Panc1 (cell line): ENCODE results near the gene TGFB3. TPM values are rescaled to one million over a fixed set of nuclear protein-coding genes. Genes with fewer than 3 reads are reported as not detected.

Experiments used
- ATAC-seq: fragments of 200-7000 bp; cut with Tn5 transposase; 2 replicates; pipeline ENCODE4 v1.9.1; 2020; ENCODE audit warnings: mild to moderate bottlenecking, moderate library complexity
- BruUV-seq: library from RNA; stranded (reverse); fragments of 400-500 nt; replicated peaks from 2 replicates; lab custom pipeline; 2021; lab: Mats Ljungman, UMichigan
- CTCF ChIA-PET: fragments of 300-600 bp; sonication (Branson Sonifier 250); formaldehyde crosslinking; loops from one replicate; lab custom pipeline; 2022; ENCODE audit warnings: antibody characterized with exemption; lab: Charles Lee
- POLR2A ChIA-PET: fragments of 300-600 bp; sonication (Branson Sonifier 250); formaldehyde crosslinking; loops from one replicate; lab custom pipeline; 2022; ENCODE audit warnings: antibody characterized with exemption; lab: Charles Lee
- DNase-seq: peaks from one replicate; pipeline ENCODE4 v3.0.0-alpha.2; 2010; ENCODE audit warnings: low read depth, low spot score
- H3K27ac ChIP-seq: 2 replicates; pipeline ENCODE4 v1.5.1; 2011; ENCODE audit warnings: mild to moderate bottlenecking, low read length, inconsistent platforms
- H3K27me3 ChIP-seq: fragments of 200-500 bp; sonication (Bioruptor generic); 2 replicates; pipeline ENCODE4 v1.6.0; 2014; ENCODE audit warnings: low read length, inconsistent platforms; ENCODE audit not compliant: control insufficient read depth, insufficient read depth
- H3K36me3 ChIP-seq: fragments of 200-500 bp; sonication (Bioruptor generic); 2 replicates; pipeline ENCODE4 v1.5.1; 2014; ENCODE audit warnings: inconsistent platforms, mild to moderate bottlenecking, low read length, moderate library complexity; ENCODE audit not compliant: control insufficient read depth, insufficient read depth
- H3K4me1 ChIP-seq: 2 replicates; pipeline ENCODE4 v1.5.1; 2011; ENCODE audit warnings: inconsistent platforms, mild to moderate bottlenecking, low read length, moderate library complexity; ENCODE audit not compliant: control insufficient read depth, insufficient read depth
- H3K4me3 ChIP-seq, 2 experiments: 2 replicates each; pipeline ENCODE4 v1.5.1; 2011 to 2012; ENCODE audit warnings: low read depth in 2 of 2, low read length in 2 of 2, mild to moderate bottlenecking in 2 of 2, inconsistent platforms in 1 of 2, moderate library complexity in 1 of 2
- H3K9me3 ChIP-seq: fragments of 200-500 bp; sonication (Bioruptor generic); 2 replicates; pipeline ENCODE4 v1.5.1; 2014; ENCODE audit warnings: low read depth, mild to moderate bottlenecking, inconsistent platforms, low read length, moderate library complexity; ENCODE audit not compliant: control insufficient read depth, insufficient read depth
- POLR2AphosphoS5 ChIP-seq: IDR thresholded peaks from 2 replicates; pipeline ENCODE4 v1.6.1; 2012; ENCODE audit warnings: mild to moderate bottlenecking, low read depth, low read length, moderate library complexity
- SIN3A ChIP-seq: IDR thresholded peaks from 2 replicates; pipeline ENCODE4 v1.6.1; 2012; ENCODE audit warnings: low read depth, mild to moderate bottlenecking, low read length, moderate library complexity, borderline replicate concordance; ENCODE audit not compliant: insufficient read depth
- TCF7L2 ChIP-seq: IDR thresholded peaks from 2 replicates; pipeline ENCODE4 v1.6.1; 2011; ENCODE audit warnings: mild to moderate bottlenecking, low read depth, low read length, inconsistent platforms
- in situ Hi-C: cut with HindIII; loops from 2 replicates; pipeline ENCODE4 v1.10.0; 2016; ENCODE audit warnings: low sequenced_read_pairs, low pct_unique_long_range_greater_than_20kb
- intact Hi-C: fragments of 100-400 bp; cut with micrococcal nuclease; formaldehyde crosslinking; loops from one replicate; pipeline ENCODE4 v1.10.0; 2022; ENCODE audit not compliant: unreplicated experiment
- total RNA-seq: library from RNA; stranded (reverse); gene quantifications from one replicate; pipeline ENCODE4 v1.2.1, GENCODE V29; 2021; ENCODE audit not compliant: unreplicated experiment
- TF ChIP-seq, protein P1 (sequence below), 2 experiments: IDR thresholded peaks; 2 replicates each; pipeline ENCODE4 v1.6.1; 2011 to 2012; ENCODE audit warnings: low read depth in 2 of 2, control low read depth in 1 of 2, low read length in 1 of 2, mild to moderate bottlenecking in 1 of 2, moderate library complexity in 1 of 2; ENCODE audit not compliant: insufficient read depth in 1 of 2
- TF ChIP-seq, protein P2 (sequence below): fragments of 450-650 bp; IDR thresholded peaks from 2 replicates; pipeline ENCODE4 v1.5.1; 2017; ENCODE audit warnings: mild to moderate bottlenecking

TGFB3 gene
- total RNA-seq, 1 experiment from 2014 or later = 9.6 TPM

DNA sequence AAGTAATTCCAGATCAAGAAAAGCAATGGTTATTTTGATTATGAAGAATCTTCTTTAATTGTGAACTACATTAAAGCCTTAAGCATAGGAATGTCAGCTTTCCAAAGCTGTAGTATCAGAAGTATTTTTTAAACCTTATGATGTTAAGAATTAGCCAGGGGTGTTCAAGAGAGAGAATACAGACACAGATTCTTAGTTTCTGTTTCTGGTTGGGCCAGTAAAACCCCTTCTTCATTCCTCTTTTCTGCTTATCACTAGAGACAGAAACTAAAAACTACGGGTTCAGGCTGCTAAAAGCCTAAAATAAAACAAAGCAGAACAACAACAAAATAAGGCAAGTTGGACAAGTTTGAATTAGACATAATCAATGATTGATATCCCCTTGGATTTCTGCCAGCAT, 42.0 kb upstream of the TGFB3 start:
- intact Hi-C loops = no loop called here
- Histone ChIP-seq H3K4me3 (no peak overlapping the region), H3K27ac (no peak overlapping the region), H3K36me3 (no peaks in the 10 kb centered on the region), H3K4me1 (no peaks in the 10 kb centered on the region), H3K27me3 (no peaks in the 10 kb centered on the region), H3K9me3 (peaks cover 8% of the 10 kb centered on the region; the same call in 1 of the 2 replicates)
- in situ Hi-C loops = no loop called here
- CTCF ChIA-PET = interaction anchor here (0.5 kb wide), 1 partner anchor 89 kb away, joined by 3 read pairs; no protein-coding TSS in a partner anchor
- POLR2A ChIA-PET = no interaction called here
- BruUV-seq = no TSS peak
- ATAC-seq (no peak), DNase-seq (no peak)
- TF ChIP-seq, protein P1, sequence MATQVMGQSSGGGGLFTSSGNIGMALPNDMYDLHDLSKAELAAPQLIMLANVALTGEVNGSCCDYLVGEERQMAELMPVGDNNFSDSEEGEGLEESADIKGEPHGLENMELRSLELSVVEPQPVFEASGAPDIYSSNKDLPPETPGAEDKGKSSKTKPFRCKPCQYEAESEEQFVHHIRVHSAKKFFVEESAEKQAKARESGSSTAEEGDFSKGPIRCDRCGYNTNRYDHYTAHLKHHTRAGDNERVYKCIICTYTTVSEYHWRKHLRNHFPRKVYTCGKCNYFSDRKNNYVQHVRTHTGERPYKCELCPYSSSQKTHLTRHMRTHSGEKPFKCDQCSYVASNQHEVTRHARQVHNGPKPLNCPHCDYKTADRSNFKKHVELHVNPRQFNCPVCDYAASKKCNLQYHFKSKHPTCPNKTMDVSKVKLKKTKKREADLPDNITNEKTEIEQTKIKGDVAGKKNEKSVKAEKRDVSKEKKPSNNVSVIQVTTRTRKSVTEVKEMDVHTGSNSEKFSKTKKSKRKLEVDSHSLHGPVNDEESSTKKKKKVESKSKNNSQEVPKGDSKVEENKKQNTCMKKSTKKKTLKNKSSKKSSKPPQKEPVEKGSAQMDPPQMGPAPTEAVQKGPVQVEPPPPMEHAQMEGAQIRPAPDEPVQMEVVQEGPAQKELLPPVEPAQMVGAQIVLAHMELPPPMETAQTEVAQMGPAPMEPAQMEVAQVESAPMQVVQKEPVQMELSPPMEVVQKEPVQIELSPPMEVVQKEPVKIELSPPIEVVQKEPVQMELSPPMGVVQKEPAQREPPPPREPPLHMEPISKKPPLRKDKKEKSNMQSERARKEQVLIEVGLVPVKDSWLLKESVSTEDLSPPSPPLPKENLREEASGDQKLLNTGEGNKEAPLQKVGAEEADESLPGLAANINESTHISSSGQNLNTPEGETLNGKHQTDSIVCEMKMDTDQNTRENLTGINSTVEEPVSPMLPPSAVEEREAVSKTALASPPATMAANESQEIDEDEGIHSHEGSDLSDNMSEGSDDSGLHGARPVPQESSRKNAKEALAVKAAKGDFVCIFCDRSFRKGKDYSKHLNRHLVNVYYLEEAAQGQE (IDR thresholded peaks at IDR 0.05; ENCODE audit: insufficient read depth in 1 of 2, low read depth in 2 of 2, low read length in 1 of 2) = no peak
- TF ChIP-seq, protein P2, sequence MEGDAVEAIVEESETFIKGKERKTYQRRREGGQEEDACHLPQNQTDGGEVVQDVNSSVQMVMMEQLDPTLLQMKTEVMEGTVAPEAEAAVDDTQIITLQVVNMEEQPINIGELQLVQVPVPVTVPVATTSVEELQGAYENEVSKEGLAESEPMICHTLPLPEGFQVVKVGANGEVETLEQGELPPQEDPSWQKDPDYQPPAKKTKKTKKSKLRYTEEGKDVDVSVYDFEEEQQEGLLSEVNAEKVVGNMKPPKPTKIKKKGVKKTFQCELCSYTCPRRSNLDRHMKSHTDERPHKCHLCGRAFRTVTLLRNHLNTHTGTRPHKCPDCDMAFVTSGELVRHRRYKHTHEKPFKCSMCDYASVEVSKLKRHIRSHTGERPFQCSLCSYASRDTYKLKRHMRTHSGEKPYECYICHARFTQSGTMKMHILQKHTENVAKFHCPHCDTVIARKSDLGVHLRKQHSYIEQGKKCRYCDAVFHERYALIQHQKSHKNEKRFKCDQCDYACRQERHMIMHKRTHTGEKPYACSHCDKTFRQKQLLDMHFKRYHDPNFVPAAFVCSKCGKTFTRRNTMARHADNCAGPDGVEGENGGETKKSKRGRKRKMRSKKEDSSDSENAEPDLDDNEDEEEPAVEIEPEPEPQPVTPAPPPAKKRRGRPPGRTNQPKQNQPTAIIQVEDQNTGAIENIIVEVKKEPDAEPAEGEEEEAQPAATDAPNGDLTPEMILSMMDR = no peak
- TF ChIP-seq TCF7L2 (no peak), SIN3A (no peak), POLR2AphosphoS5 (no peak)

DNA sequence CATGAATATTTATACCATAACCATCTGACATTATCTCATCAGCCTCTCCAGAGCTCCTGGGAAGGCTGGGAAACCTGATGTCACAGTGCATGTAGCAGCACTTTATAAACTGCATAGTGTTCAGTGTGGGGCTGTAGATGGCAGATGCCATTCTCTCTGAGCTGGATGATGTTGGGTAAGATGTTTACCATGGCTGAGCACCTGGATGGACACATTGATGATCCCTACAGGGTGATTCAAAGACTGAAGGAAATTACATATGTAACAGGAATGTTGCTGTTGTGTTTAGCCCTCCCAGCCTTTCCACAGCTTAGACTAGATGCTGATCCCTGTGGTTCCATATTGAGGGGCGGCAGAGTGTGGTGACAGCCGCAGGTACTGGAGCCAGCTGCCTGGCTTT, 41.2 kb upstream of the TGFB3 start:
- Histone ChIP-seq H3K27me3 (no peaks in the 10 kb centered on the region), H3K36me3 (no peaks in the 10 kb centered on the region), H3K4me1 (no peaks in the 10 kb centered on the region), H3K4me3 (no peak overlapping the region), H3K9me3 (peaks cover 9% of the 10 kb centered on the region; the same call in 1 of the 2 replicates), H3K27ac (no peak overlapping the region)
- DNase-seq = no peak
- ChIA-PET CTCF (no interaction called here), POLR2A (no interaction called here)
- ATAC-seq = no peak
- TF ChIP-seq, protein P1 (IDR thresholded peaks at IDR 0.05; ENCODE audit: insufficient read depth in 1 of 2, low read depth in 2 of 2, low read length in 1 of 2) = no peak
- TF ChIP-seq POLR2AphosphoS5 (no peak), TCF7L2 (no peak), SIN3A (no peak)
- TF ChIP-seq, protein P2 = no peak
- no TSS peak for BruUV-seq
- intact Hi-C loops (no loop called here), in situ Hi-C loops (no loop called here)
